Loucy (cell line): Measurements from ENCODE around the gene UBALD2.

ENCODE experiments used
- H2AFZ ChIP-seq: fragments of 200-600 bp; sonication (generic); 2 replicates; pipeline ENCODE4 v1.6.0; 2016; ENCODE audit warnings: antibody characterized with exemption, mild to moderate bottlenecking, low read length, moderate library complexity
- H3F3A ChIP-seq: fragments of 200-600 bp; 2 replicates; pipeline ENCODE4 v1.6.0; 2016; ENCODE audit warnings: antibody characterized with exemption, low read depth, mild to moderate bottlenecking
- H3K27me3 ChIP-seq: fragments of 200-600 bp; sonication (generic); 2 replicates; pipeline ENCODE4 v1.6.1; 2014; ENCODE audit warnings: low read length, mild to moderate bottlenecking; ENCODE audit not compliant: insufficient read depth, poor library complexity, severe bottlenecking
- H3K36me3 ChIP-seq: fragments of 200-600 bp; sonication (generic); 2 replicates; pipeline ENCODE4 v1.6.1; 2016; ENCODE audit warnings: low read length; ENCODE audit not compliant: insufficient read depth
- H3K4me1 ChIP-seq: fragments of 200-600 bp; sonication (generic); 2 replicates; pipeline ENCODE4 v1.5.1; 2014; ENCODE audit warnings: low read length, mild to moderate bottlenecking; ENCODE audit not compliant: insufficient read depth, poor library complexity, severe bottlenecking
- H3K4me2 ChIP-seq: fragments of 200-600 bp; sonication (generic); 2 replicates; pipeline ENCODE4 v1.6.0; 2014; ENCODE audit warnings: antibody characterized with exemption, low read length, low read depth, mild to moderate bottlenecking; ENCODE audit not compliant: poor library complexity, severe bottlenecking
- H3K4me3 ChIP-seq: fragments of 200-600 bp; sonication (generic); 2 replicates; pipeline ENCODE4 v1.5.1; 2014; ENCODE audit warnings: low read length, mild to moderate bottlenecking, mixed read lengths; ENCODE audit not compliant: poor library complexity, severe bottlenecking
- H3K79me2 ChIP-seq: fragments of 200-600 bp; sonication (generic); 2 replicates; pipeline ENCODE4 v1.6.1; 2014; ENCODE audit warnings: low read length; ENCODE audit not compliant: insufficient read depth
- H3K9ac ChIP-seq: fragments of 200-600 bp; sonication (generic); 2 replicates; pipeline ENCODE4 v1.6.0; 2014; ENCODE audit warnings: mild to moderate bottlenecking, low read depth, low read length, moderate library complexity; ENCODE audit not compliant: poor library complexity, severe bottlenecking
- H3K9me2 ChIP-seq: fragments of 200-600 bp; sonication (generic); replicated peaks from 2 replicates; pipeline ENCODE4 v1.6.1; 2016; ENCODE audit warnings: low read depth, low read length, mixed read lengths
- H3K9me3 ChIP-seq: fragments of 200-600 bp; sonication (generic); 2 replicates; pipeline ENCODE4 v1.6.1; 2014; ENCODE audit warnings: mild to moderate bottlenecking, antibody characterized with exemption, low read length, low read depth; ENCODE audit not compliant: insufficient read depth
- H4K20me1 ChIP-seq: fragments of 200-600 bp; sonication (generic); 2 replicates; pipeline ENCODE4 v1.6.0; 2014; ENCODE audit warnings: antibody characterized with exemption, low read length, mild to moderate bottlenecking; ENCODE audit not compliant: insufficient read depth, poor library complexity, severe bottlenecking
- CTCF ChIP-seq: fragments of 200-600 bp; sonication (generic); conservative IDR thresholded peaks from 2 replicates; pipeline ENCODE4 v1.5.1; 2014; ENCODE audit warnings: mild to moderate bottlenecking, antibody characterized with exemption, low read length
- EZH2phosphoT487 ChIP-seq: fragments of 200-600 bp; IDR thresholded peaks from 2 replicates; pipeline ENCODE4 v1.6.1; 2018; ENCODE audit warnings: antibody characterized with exemption, mild to moderate bottlenecking, moderate library complexity, borderline replicate concordance

UBALD2 gene

GRCh38 chr17:76264755-76265623 lies at the start of gene UBALD2:
TSS of gene UBALD2 (plus strand) at chr17:76265348. CDS start at chr17:76265506, 158 bp downstream.
- Histone ChIP-seq H2AFZ (peak within 1 kb of the TSS; percentile 53; the same call in 1 of the 2 replicates), H3K4me2 (peak within 1 kb of the TSS; percentile 84), H3K4me1 (peaks cover 56% of the 10 kb centered on the region), H4K20me1 (peaks cover 36% of the 10 kb centered on the region), H3K4me3 (peak within 1 kb of the TSS; percentile 81), H3K36me3 (no peaks in the 10 kb centered on the region; the same call in 1 of the 2 replicates), H3F3A (peaks cover 6% of the 10 kb centered on the region), H3K9me2 (no peaks in the 10 kb centered on the region), H3K9me3 (no peaks in the 10 kb centered on the region), H3K9ac (peak within 1 kb of the TSS; percentile 85), H3K79me2 (peaks cover 46% of the 10 kb centered on the region), H3K27me3 (no peaks in the 10 kb centered on the region)
- TF ChIP-seq EZH2phosphoT487 (no peak), CTCF (no peak)

- Histone ChIP-seq H3K9me2 (no peaks in the 10 kb centered on the region), H3K79me2 (no peaks in the 10 kb centered on the region), H3K9me3 (no peaks in the 10 kb centered on the region), H2AFZ (no peak overlapping the region), H3K4me3 (no peak overlapping the region), H3K9ac (no peak overlapping the region), H3K36me3 (no peaks in the 10 kb centered on the region), H3K4me2 (no peak overlapping the region), H4K20me1 (no peaks in the 10 kb centered on the region), H3K27me3 (no peaks in the 10 kb centered on the region), H3K4me1 (no peaks in the 10 kb centered on the region), H3F3A (no peaks in the 10 kb centered on the region)
- TF ChIP-seq EZH2phosphoT487: no peak
- TF ChIP-seq CTCF: no peak
Measured at GRCh38 chr17:76217081-76217480, 48.1 kb upstream of the UBALD2 start.

- no peak overlapping the region for H2AFZ ChIP-seq
- no peak overlapping the region for H3K4me3 ChIP-seq
- H3K27me3 ChIP-seq: no peaks in the 10 kb centered on the region
- H3K4me2 ChIP-seq: no peak overlapping the region
- no peaks in the 10 kb centered on the region for H3F3A ChIP-seq
- no peaks in the 10 kb centered on the region for H3K9me3 ChIP-seq
- H3K9me2 ChIP-seq: no peaks in the 10 kb centered on the region
- no peaks in the 10 kb centered on the region for H3K79me2 ChIP-seq
- H3K36me3 ChIP-seq: no peaks in the 10 kb centered on the region
- TF ChIP-seq EZH2phosphoT487 (no peak), CTCF (no peak)
- H3K9ac ChIP-seq: no peak overlapping the region
- H4K20me1 ChIP-seq: no peaks in the 10 kb centered on the region
- H3K4me1 ChIP-seq: no peaks in the 10 kb centered on the region
Measured at GRCh38 chr17:76219670-76220383, 45.3 kb upstream of the UBALD2 start.
